Coronary artery (tissue), 2 donors: ENCODE measurements around the gene SIAH2.
"Not testable (repeated sequence)": the region's sequence is repeated elsewhere in the genome, so short reads cannot be mapped to it uniquely, and the experiment has no call there.

Experiments used
- DNase-seq: peaks from one replicate; pipeline ENCODE4 v3.0.0-alpha.2; 2017; ENCODE audit warnings: low spot score
- H3K27ac ChIP-seq, 2 donors: fragments of 200-600 bp; sonication (generic); one replicate each; pipeline ENCODE4 v1.5.1; 2016 to 2019
- H3K4me3 ChIP-seq: fragments of 200-600 bp; sonication (generic); 2 replicates; pipeline ENCODE4 v1.5.1; 2016; ENCODE audit warnings: mild to moderate bottlenecking, moderate library complexity
- CTCF ChIP-seq: fragments of 200-600 bp; sonication (generic); IDR thresholded peaks from one replicate; pipeline ENCODE4 v1.5.1; 2019; ENCODE audit warnings: antibody characterized with exemption

Gene SIAH2

GRCh38 chr3:150800722-150801121 is 37.8 kb upstream of the SIAH2 start:
- TF ChIP-seq CTCF: no peak
- no peak for DNase-seq

GRCh38 chr3:150798122-150798618 is 35.2 kb upstream of the SIAH2 start:
- Histone ChIP-seq H3K4me3 (no peak overlapping the region), H3K27ac (no peak overlapping the region)
- no peak for DNase-seq
- no peak for TF ChIP-seq CTCF

More at GRCh38 chr3:150800722-150801121, 37.8 kb upstream of the SIAH2 start:
- no peak overlapping the region for H3K4me3 ChIP-seq
- no peak overlapping the region for H3K27ac ChIP-seq

GRCh38 chr3:150797155-150797554 is 34.2 kb upstream of the SIAH2 start:
- Histone ChIP-seq H3K4me3 (no peak overlapping the region), H3K27ac (no peak overlapping the region)
- DNase-seq: no peak
- TF ChIP-seq CTCF: no peak

GRCh38 chr3:150796527-150796926 is 33.6 kb upstream of the SIAH2 start:
- H3K4me3 ChIP-seq, H3K27ac ChIP-seq, DNase-seq: not testable (repeated sequence)

GRCh38 chr3:150793641-150794040 is 30.7 kb upstream of the SIAH2 start:
- no peak for TF ChIP-seq CTCF
- no peak overlapping the region for H3K4me3 ChIP-seq
- H3K27ac ChIP-seq: no peak overlapping the region
- DNase-seq: no peak

- Histone ChIP-seq H3K27ac (no peak overlapping the region), H3K4me3 (no peak overlapping the region)
- DNase-seq: no peak
- TF ChIP-seq CTCF: no peak
Measured at GRCh38 chr3:150790629-150791028, 27.7 kb upstream of the SIAH2 start.

- no peak for TF ChIP-seq CTCF
- DNase-seq: no peak
- Histone ChIP-seq H3K4me3 (no peak overlapping the region), H3K27ac (no peak overlapping the region)
Measured at GRCh38 chr3:150789451-150789850, 26.5 kb upstream of the SIAH2 start.
